ENCODE measurements around the gene KDM6B. TPM values are rescaled to one million over a fixed set of nuclear protein-coding genes. Genes with fewer than 3 reads are reported as not detected.

The KDM6B gene
- total and polyA plus RNA-seq, 9 of the 15 experiments (the other 6 are each of a cell fraction or from before 2014, with no cell fraction given), result 0.01 to 22.9 (median 2.2) TPM

DNA sequence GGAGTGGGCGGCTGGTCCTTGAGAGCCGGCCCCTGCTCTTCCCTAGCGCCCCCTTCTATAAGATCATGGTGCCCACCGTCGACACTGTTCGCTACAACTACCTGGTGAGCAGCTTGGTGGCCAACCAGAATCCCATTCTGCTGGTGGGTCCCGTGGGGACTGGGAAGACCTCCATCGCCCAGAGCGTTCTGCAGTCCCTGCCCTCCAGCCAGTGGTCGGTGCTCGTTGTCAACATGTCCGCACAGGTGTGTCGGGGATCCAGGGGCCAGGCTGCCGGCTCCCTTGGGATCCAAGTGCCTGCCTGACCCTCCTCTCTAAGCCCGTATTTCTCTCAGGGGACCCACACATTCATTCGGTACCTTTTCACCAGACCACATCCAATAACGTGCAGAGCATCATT is 41.4 kb upstream of the KDM6B start:
- Histone ChIP-seq H3K9me3 (replicated peaks; ENCODE audit: control insufficient read depth, insufficient read depth, low read depth, low read length) (no peaks in the 10 kb centered on the region), H3K27me3 (ENCODE audit: control insufficient read depth in 2 of 2, insufficient read depth in 2 of 2, low read length in 2 of 2) (peaks cover 20 to 53% of the 10 kb centered on the region in 2 experiments; a peak in 4 of 5 replicates), H3K4me2 (ENCODE audit: insufficient read depth, low read length) (no peak overlapping the region), H3K9ac (ENCODE audit: insufficient read depth in 1 of 2, low read depth in 2 of 2, low read length in 2 of 2) (no peak overlapping the region), H3K79me2 (ENCODE audit: control insufficient read depth, insufficient read depth, low read length) (no peaks in the 10 kb centered on the region), H3K9me1 (ENCODE audit: control insufficient read depth, insufficient read depth, low read length) (no peaks in the 10 kb centered on the region), H3K27ac (ENCODE audit: extremely low read depth, low read depth, low read length) (no peak overlapping the region), H3K36me3 (ENCODE audit: control insufficient read depth, insufficient read depth, low read length) (no peaks in the 10 kb centered on the region), H3K4me1 (replicated peaks in 1 of 2; ENCODE audit: control insufficient read depth in 2 of 2, insufficient read depth in 2 of 2, low read length in 2 of 2) (no peaks in the 10 kb centered on the region; a peak in 1 of 5 replicates), H4K20me1 (replicated peaks; ENCODE audit: control insufficient read depth, insufficient read depth, low read length) (no peaks in the 10 kb centered on the region; the same call in 1 of the 2 replicates), H3K4me3 (no peak overlapping the region), H2AFZ (ENCODE audit: low read depth, low read length) (no peak overlapping the region)
- POLR2A ChIA-PET, result no interaction called here
- intact Hi-C loops (cut with micrococcal nuclease) (no loop called here), in situ Hi-C loops (cut with MboI) (no loop called here)
- CTCF ChIA-PET (ENCODE audit: low intra/inter-chr PET ratio), result no interaction called here
- DNase-seq (ENCODE audit: extremely low read depth in 1 of 4, low spot score in 3 of 4) (no peak), ATAC-seq (no peak), FAIRE-seq (no peak)
- TF ChIP-seq, protein P1, sequence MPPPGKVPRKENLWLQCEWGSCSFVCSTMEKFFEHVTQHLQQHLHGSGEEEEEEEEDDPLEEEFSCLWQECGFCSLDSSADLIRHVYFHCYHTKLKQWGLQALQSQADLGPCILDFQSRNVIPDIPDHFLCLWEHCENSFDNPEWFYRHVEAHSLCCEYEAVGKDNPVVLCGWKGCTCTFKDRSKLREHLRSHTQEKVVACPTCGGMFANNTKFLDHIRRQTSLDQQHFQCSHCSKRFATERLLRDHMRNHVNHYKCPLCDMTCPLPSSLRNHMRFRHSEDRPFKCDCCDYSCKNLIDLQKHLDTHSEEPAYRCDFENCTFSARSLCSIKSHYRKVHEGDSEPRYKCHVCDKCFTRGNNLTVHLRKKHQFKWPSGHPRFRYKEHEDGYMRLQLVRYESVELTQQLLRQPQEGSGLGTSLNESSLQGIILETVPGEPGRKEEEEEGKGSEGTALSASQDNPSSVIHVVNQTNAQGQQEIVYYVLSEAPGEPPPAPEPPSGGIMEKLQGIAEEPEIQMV (tag; conservative IDR thresholded peaks at IDR 0.05; ENCODE audit: low read depth), result no peak
- TF ChIP-seq ID3 (CRISPR knock-in tag; IDR thresholded peaks at IDR 0.05) (no peak), ID3 (tag; IDR thresholded peaks at IDR 0.05) (no peak)
- BruUV-seq (replicated peaks), result no TSS peak
- WGBS (ENCODE audit: insufficient coverage, low coverage, missing lambda C conversion rate), result 5% methylated on average over 11 of the region's 17 CpGs

All from K562 (cell line).